Ovary (tissue), 3 donors: ENCODE results near the gene LMOD3.

Experiments used
- POLR2A ChIP-seq: fragments of 450-650 bp; IDR thresholded peaks from one replicate; pipeline ENCODE4 v1.6.1; 2017; ENCODE audit warnings: antibody characterized with exemption, mild to moderate bottlenecking, moderate library complexity
- TF ChIP-seq, protein P1 (sequence below), 3 donors: fragments of 450-650 bp in 2 of 3; fragments of 200-600 bp in 1 of 3; IDR thresholded peaks; one replicate each; pipeline versions ENCODE4 v1.5.1 to v1.8.0; 2016 to 2022; ENCODE audit warnings: antibody characterized with exemption in 3 of 3, mild to moderate bottlenecking in 1 of 3
- donor health status: DM: no; HTN: no; CAD: no.

DNA sequence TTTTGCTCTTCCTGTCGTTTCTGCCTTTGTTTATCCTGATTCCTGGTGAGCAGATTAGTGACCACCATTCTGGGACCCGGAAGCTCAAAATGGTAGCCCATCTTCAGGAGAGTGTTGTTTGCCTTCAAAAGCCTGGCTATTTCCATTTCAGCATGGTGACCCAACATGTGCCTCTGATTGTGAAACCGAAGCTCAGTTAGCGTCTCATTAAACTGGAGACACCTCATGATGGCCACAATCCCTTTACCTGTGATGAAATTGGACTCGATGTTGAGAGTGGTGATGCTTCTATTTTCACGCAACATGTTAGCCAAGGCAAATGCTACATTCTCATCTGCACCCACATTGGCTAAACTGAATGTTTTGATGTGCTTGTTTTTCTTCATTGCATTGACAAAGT lies 3.3 kb downstream of the LMOD3 start:
- no peak for TF ChIP-seq POLR2A
- TF ChIP-seq, protein P1, sequence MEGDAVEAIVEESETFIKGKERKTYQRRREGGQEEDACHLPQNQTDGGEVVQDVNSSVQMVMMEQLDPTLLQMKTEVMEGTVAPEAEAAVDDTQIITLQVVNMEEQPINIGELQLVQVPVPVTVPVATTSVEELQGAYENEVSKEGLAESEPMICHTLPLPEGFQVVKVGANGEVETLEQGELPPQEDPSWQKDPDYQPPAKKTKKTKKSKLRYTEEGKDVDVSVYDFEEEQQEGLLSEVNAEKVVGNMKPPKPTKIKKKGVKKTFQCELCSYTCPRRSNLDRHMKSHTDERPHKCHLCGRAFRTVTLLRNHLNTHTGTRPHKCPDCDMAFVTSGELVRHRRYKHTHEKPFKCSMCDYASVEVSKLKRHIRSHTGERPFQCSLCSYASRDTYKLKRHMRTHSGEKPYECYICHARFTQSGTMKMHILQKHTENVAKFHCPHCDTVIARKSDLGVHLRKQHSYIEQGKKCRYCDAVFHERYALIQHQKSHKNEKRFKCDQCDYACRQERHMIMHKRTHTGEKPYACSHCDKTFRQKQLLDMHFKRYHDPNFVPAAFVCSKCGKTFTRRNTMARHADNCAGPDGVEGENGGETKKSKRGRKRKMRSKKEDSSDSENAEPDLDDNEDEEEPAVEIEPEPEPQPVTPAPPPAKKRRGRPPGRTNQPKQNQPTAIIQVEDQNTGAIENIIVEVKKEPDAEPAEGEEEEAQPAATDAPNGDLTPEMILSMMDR (IDR thresholded peaks at IDR 0.05) = no peak
